Spinal cord (tissue), 10 donors: ENCODE measurements around the gene ELMOD3. TPM values are rescaled to one million over a fixed set of nuclear protein-coding genes. Genes with fewer than 3 reads are reported as not detected.
A peak's percentile ranks its signal among the peaks of the same experiment; 100 is the strongest.
"Not testable (repeated sequence)": the region's sequence is repeated elsewhere in the genome, so short reads cannot be mapped to it uniquely, and the experiment has no call there.

Source experiments
- DNase-seq, 6 donors: peaks; one replicate each; pipeline versions ENCODE4 v3.0.0 to v3.0.0-alpha.2; 2013 to 2015; ENCODE audit warnings: low spot score in 6 of 6, low read depth in 4 of 6
- H3K27ac ChIP-seq: one replicate; pipeline ENCODE4 v1.5.1; 2013; ENCODE audit warnings: low read depth, low read length, control low read depth
- H3K27me3 ChIP-seq: one replicate; pipeline ENCODE4 v1.6.1; 2013; ENCODE audit warnings: low read length; ENCODE audit not compliant: control insufficient read depth, insufficient read depth
- H3K36me3 ChIP-seq: one replicate; pipeline ENCODE4 v1.6.1; 2013; ENCODE audit warnings: low read length; ENCODE audit not compliant: control insufficient read depth, insufficient read depth
- H3K4me1 ChIP-seq: one replicate; pipeline ENCODE4 v1.6.1; 2013; ENCODE audit warnings: low read length; ENCODE audit not compliant: control insufficient read depth, insufficient read depth
- H3K4me3 ChIP-seq: one replicate; pipeline ENCODE4 v1.5.1; 2013; ENCODE audit warnings: low read depth, low read length, control low read depth
- H3K9me3 ChIP-seq: one replicate; pipeline ENCODE4 v1.6.1; 2013; ENCODE audit warnings: low read length; ENCODE audit not compliant: control insufficient read depth, insufficient read depth
- WGBS: methylation state at CpG from one replicate; pipeline ENCODE4 v1.1.5; 2013; ENCODE audit warnings: missing lambda C conversion rate; ENCODE audit not compliant: insufficient coverage; 5-methylcytosine and 5-hydroxymethylcytosine counted together
- long read RNA-seq, 4 donors: transcript quantifications; one replicate each; lab custom pipeline, GENCODE V29; 2026
- polyA plus RNA-seq, 2 donors: library from polyadenylated mRNA; unstranded; fragments of 120-200 nt; gene quantifications; one replicate each; pipeline ENCODE4 v1.2.1, GENCODE V29; 2013; ENCODE audit not compliant: insufficient read length in 2 of 2
- total RNA-seq, 2 donors: library from RNA; depleted of rRNA in 1 of 2; stranded (reverse); fragments of 120-200 nt in 1 of 2; fragments of >200 nt in 1 of 2; gene quantifications; one replicate each; pipeline versions ENCODE4 v1.2.3 to v1.2.4, GENCODE V29; 2013 to 2014
- donor health status: healthy.

The ELMOD3 gene
- total RNA-seq: 10 to 100 TPM; 17.4 to 23.9 TPM
- polyA plus RNA-seq: 10 to 100 TPM; 25.2 to 35.7 TPM
- long read RNA-seq, donor 1, partial matches to known transcripts: 0 of 1 reads
- long read RNA-seq, donor 1, other reads (novel, unspliced or antisense): 0 of 1 reads
- long read RNA-seq, donor 2: 0 reads
- long read RNA-seq, donor 3: 0 reads
- long read RNA-seq, donor 4, partial matches to known transcripts: 0 of 2 reads
- long read RNA-seq, donor 4, other reads (novel, unspliced or antisense): 0 of 2 reads

DNA sequence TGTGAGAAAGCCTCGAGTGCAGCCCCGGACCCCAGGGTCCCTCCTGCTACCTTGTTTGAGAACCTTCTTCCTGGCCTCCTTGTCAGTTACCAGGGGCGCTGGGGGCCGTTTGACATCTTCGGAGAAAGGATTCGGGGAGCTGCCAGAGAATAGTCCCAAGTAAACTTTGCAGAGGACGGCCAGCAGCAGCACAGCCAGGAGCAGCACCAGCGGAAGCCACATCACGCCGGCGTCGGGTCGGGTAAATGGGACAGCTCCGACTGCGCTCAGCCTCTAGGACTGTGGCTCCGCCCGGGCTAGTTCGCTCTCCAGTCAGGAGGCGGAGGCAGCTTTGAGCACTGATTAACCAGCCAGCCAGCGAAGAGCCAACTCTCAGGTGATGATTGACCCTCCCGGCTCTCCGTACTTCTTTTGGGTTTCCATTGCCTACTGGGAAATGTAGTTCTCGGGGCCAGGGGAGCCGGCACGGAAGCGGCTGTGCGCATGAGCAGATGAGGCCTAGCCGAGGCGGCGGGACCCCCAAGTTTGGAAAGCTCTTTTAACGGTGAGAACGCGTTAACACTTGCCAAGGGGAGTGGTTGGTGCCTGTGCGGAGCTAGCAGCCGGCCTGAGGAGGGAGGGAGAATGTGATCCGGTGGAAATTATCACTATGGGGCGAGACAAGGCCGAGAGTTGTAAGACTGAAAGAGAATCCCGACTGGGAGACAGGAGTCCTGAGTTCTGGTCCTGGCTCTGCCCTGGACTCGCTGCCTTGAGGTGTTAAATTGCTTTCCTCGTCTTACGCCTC, at the start of gene ELMOD3, which contains the start of gene RETSAT:
TSS of gene ELMOD3 (plus strand) at position 484 of the 787 bp plus-strand sequence. CDS start 2,430 bp downstream, outside the sequence.
TSS of gene RETSAT (minus strand) at position 243 of the 787 bp plus-strand sequence. CDS start at position 222, 21 bp downstream.
- no peaks in the 10 kb centered on the region for H3K9me3 ChIP-seq
- H3K27ac ChIP-seq: peak within 1 kb of the TSS; percentile 54
- DNase-seq: peak; percentile 96 to 100 (median 99)
- peak within 1 kb of the TSS; percentile 77 for H3K4me3 ChIP-seq
- peaks cover 26% of the 10 kb centered on the region for H3K36me3 ChIP-seq
- H3K27me3 ChIP-seq: no peaks in the 10 kb centered on the region
- H3K4me1 ChIP-seq: peaks cover 20% of the 10 kb centered on the region
- WGBS: 1% methylated on average over 42 of the region's 42 CpGs

DNA sequence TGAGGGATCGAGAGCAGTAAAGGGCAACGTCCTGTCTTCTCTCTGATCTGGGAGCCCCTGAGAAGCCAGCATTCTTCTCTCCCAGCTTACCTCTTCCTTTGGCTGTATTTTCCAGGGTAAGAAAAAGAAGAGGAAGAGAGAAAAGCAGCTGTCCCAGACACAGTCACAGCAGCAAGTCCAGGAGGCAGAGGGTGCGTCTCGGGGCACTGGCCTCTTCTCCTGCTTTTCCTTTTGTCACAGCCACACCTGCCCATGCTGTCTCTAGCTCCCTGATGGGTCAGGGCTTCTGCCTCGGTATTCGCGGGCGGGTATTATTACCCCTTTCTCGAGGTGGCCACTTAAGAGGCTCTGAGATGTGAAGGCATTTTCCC, 47.1 kb upstream of the ELMOD3 start:
- Histone ChIP-seq H3K27ac (no peak overlapping the region), H3K36me3 (peaks cover 68% of the 10 kb centered on the region), H3K4me3 (no peak overlapping the region), H3K27me3 (no peaks in the 10 kb centered on the region), H3K9me3 (no peaks in the 10 kb centered on the region), H3K4me1 (peaks cover 18% of the 10 kb centered on the region)
- DNase-seq: no peak
- 67% methylated on average over 3 of the region's 9 CpGs for WGBS

DNA sequence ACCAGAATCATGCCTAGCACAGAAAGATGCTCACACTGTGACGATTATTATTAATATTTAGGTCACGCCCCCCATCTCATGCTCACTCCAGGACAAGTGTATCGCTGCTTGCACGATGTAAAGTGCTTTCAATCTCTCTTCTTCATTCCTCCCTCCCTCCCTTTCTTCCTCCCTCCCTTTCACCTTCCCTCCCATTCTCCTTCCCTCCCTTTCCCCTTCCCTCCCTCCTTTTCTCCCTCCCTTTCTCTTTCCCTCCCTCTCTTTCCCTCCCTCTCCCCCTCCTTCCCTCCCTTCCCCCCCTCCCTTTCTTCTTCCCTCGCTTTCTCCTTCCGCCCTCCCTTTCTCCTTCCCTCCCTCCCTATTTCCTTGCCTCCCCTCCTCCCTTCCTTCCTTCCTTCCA, 46.4 kb upstream of the ELMOD3 start:
- Histone ChIP-seq H3K4me3 (no peak overlapping the region), H3K36me3 (peaks cover 62% of the 10 kb centered on the region), H3K27ac (no peak overlapping the region), H3K4me1 (peaks cover 18% of the 10 kb centered on the region), H3K27me3 (no peaks in the 10 kb centered on the region), H3K9me3 (no peaks in the 10 kb centered on the region)
- DNase-seq: no peak
- 97% methylated on average over 3 of the region's 6 CpGs for WGBS

DNA sequence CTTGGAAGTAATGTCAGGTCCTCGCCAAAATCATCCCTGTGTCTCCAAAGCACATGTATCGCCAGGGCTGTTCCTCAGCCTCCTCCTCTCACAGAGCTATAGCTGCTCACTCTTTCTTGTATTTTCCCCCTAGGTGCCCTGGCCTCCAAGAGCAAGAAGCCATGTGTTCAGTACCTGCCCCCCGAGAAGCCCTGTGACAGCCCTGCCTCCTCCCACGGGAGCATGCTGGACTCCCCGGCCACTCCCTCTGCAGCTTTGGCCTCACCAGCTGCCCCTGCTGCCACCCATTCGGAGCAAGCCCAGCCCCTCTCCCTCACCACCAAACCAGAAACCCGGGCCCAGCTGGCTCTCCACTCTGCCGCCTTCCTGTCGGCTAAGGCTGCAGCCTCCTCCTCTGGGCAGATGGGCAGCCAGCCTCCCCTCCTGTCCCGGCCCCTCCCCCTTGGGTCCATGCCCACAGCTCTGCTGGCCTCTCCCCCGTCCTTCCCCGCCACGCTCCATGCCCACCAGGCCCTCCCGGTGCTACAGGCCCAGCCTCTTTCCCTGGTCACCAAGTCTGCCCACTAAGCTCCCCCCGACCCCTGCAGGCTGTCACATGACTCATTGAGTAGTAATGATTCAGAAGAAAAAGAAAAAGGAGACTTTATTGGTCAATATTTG, 45.5 kb upstream of the ELMOD3 start:
- H3K9me3 ChIP-seq: no peaks in the 10 kb centered on the region
- peaks cover 18% of the 10 kb centered on the region for H3K4me1 ChIP-seq
- peaks cover 63% of the 10 kb centered on the region for H3K36me3 ChIP-seq
- H3K4me3 ChIP-seq: no peak overlapping the region
- no peaks in the 10 kb centered on the region for H3K27me3 ChIP-seq
- WGBS: 39% methylated on average over 13 of the region's 15 CpGs
- DNase-seq: peak in 3 of 6 donors; percentile 45 to 86 (median 62)
- peak overlapping the region; percentile 16 for H3K27ac ChIP-seq

DNA sequence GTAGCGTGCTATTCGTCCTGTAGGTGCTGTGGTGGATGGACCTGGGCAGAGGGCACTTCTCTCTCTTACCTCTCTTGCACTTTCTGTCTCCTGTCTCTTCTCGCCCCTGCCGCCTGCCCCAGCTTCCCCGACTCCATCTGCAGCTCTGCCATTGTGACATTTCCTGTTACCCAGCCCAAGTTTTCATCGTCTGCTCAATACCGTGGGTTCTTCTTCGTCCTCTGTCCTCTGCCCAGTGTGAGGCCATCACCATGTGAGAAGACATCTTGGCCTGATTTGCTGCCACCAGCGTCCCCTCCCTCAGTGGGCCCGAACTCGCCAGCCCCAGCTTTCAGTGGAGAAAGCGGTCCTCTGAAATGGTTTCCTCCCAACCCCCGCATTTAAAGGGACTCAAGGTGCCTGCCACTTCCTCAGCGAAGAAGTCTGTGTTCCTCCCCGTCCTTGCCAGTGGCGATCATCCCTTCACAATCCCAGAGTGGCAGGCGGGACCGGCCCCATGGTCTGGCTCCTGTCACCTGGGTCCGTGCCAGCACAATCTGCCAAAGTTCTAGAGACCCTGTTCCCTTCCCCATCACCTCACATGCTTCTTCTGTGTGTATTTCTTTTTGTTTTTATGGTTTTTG, 44.8 kb upstream of the ELMOD3 start:
- Histone ChIP-seq H3K9me3 (no peaks in the 10 kb centered on the region), H3K27ac (no peak overlapping the region), H3K27me3 (no peaks in the 10 kb centered on the region), H3K4me3 (no peak overlapping the region), H3K36me3 (peaks cover 63% of the 10 kb centered on the region), H3K4me1 (peaks cover 18% of the 10 kb centered on the region)
- DNase-seq: peak in 1 of 6 donors; percentile 60
- 55% methylated on average over 18 of the region's 19 CpGs for WGBS

DNA sequence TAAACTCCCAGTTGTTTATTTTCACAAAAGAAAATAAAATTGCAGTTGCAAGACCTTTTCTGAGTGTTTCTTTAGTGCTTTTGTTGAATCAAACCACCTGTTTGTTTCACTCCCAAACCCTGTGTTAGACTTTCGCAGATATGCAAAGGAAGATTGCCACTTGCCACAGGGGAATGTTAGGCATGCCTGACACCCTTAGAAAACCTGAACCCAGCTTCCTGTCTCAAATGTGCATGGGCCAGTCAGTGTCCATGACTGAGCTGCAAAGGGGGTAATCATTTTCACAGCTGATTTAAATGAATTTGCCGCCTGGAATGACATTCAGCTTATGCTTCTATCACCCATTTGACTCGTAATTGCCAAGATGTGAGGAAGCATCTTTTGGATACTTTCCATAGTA, 44.2 kb upstream of the ELMOD3 start:
- H3K36me3 ChIP-seq: peaks cover 63% of the 10 kb centered on the region
- 72% methylated on average over 2 of the region's 3 CpGs for WGBS
- no peaks in the 10 kb centered on the region for H3K9me3 ChIP-seq
- H3K27ac ChIP-seq: no peak overlapping the region
- peaks cover 18% of the 10 kb centered on the region for H3K4me1 ChIP-seq
- H3K27me3 ChIP-seq: no peaks in the 10 kb centered on the region
- H3K4me3 ChIP-seq: no peak overlapping the region
- DNase-seq: no peak

DNA sequence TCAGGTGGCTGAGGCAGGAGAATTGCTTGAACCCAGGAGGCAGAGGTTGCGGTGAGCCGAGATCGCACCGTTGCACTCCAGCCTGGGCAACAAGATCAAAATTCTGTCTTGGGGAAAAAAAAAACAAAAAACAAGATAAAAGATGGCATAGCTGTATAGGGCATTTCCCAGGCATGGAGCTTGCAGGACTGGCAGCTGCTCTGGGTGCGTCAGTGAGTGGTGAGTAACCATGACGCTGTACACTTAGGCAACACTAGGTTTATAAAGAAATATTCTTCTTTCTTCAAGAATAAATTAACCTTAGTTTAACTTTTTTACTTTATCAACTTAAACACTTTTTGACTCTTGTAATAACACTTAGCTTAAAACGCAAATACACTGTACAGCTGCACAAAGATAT, 42.2 kb upstream of the ELMOD3 start:
- Histone ChIP-seq H3K27me3 (no peaks in the 10 kb centered on the region), H3K27ac (no peak overlapping the region), H3K9me3 (no peaks in the 10 kb centered on the region), H3K36me3 (peaks cover 54% of the 10 kb centered on the region), H3K4me1 (peaks cover 18% of the 10 kb centered on the region), H3K4me3 (no peak overlapping the region)
- DNase-seq: no peak
- 77% methylated on average over 4 of the region's 7 CpGs for WGBS

DNA sequence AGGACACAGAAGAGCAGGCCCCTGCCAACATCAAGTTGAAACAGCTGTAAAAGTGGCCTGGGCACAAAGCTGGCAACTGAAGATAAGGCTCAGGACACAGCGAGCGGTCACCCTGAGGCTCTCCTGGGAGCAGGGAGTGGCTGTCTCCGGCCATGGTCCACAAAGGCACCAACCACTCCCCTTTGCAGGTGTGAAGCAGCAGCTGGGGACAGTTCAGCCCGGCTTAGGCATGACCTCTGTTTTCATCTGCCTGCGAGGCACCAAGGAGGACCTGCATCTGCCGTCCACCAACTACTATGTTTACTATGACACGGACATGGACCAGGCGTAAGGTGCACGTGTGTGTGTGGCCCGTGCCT, 39.7 kb upstream of the ELMOD3 start:
- Histone ChIP-seq H3K9me3 (no peaks in the 10 kb centered on the region), H3K27me3 (no peaks in the 10 kb centered on the region), H3K27ac (no peak overlapping the region), H3K36me3 (peaks cover 46% of the 10 kb centered on the region), H3K4me1 (peaks cover 2% of the 10 kb centered on the region), H3K4me3 (no peak overlapping the region)
- no peak for DNase-seq
- WGBS: 95% methylated on average over 9 of the region's 10 CpGs

DNA sequence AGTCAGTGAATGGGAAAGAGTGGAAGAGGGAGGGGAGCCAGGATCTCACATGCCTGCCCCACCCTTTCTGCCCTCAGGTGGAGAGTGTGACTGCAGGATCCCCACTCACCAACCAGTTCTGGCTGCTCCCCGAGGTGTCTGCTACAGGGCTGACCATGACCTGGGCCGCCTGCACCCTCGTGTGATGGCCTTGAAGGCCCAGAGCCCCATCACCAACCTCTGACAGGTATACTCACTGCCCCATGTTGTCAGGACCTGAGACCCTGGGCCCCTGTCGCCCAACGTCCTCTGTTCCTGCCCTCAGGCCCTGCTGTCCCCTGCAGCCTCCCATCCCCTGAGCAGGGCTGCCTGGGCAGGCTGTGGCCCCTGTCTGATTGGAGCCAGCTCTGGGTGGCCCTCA, 38.6 kb upstream of the ELMOD3 start:
- not testable (repeated sequence) for H3K4me3 ChIP-seq, H3K27ac ChIP-seq, H3K27me3 ChIP-seq, DNase-seq, H3K4me1 ChIP-seq, H3K9me3 ChIP-seq
- H3K36me3 ChIP-seq: peaks cover 52% of the 10 kb centered on the region
- WGBS: no CpG with 5 or more reads among the region's 5 CpGs
